ENCODE results near the gene DGKI. TPM values are rescaled to one million over a fixed set of nuclear protein-coding genes. Genes with fewer than 3 reads are reported as not detected.

The DGKI gene
- total RNA-seq, 1 donor from 2014 or later: 10.1 TPM

DNA sequence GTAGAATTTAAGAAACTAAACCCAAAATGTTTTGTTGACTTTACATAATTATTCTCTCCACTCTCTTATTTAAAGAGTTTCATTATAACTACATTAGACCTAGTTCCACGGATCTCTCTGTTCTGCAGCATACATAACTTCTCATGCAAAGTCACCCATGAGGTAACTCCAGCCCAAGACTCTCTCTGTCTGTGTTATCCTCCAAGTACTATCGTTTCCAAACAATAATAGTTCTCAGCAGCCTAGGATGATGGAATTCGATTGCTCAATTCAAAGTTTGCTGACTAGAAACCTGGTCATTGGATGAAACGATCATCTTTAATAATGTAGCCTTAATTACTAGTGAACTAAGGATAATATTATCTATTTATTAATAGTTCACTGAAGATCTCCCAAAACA, 300.1 kb downstream of the DGKI start:
- no peak for DNase-seq (ENCODE audit: low spot score)

DNA sequence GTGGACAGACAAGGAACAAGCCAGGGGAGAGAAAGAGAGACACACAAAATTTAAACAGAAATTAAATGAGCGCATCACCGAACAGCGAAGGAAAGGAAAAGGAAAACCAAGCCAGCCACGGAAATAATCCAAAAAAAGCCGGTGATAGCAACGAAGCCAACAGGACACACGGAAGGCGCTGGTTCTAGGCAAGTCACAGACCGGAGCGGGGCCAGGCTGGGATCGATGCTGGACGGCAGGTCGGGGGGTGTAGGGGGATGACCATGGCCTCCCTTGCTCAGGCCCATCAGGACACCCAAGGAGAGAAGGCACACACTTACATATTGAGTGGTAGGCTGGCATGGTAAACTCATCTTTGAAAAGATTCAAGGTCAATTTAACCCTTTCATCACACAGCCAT, 300.8 kb downstream of the DGKI start:
- DNase-seq (ENCODE audit: low spot score): no peak

DNA sequence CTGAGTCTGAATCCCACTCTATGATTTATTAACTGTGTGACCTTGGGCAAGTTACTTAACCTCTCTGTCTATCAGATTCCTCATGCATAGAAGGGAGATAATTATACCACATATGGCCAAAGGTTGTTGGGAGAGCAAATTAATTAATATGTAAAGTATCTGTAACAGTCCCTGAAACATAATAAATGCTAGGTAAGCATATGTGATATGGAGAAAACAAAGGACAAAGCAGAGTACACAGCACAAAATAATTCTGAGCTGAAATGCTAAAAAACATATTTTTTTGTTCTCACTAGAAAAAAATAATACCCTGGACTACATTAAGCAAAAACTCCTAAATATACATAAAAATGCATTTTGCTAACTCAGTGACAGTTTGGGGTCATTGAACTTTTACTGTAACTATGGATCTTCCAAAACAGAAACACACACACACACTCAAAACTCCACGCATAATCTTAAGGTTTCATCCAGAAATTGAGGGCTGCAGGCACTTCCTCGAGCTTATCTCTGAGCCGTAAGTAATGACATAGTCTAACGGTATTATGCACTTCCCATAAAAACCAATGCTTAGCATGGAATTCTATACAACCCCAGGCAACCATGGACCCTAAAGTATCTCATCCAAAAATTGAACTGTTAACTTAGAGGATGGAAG, 301.6 kb downstream of the DGKI start:
- DNase-seq (ENCODE audit: low spot score): no peak

DNA sequence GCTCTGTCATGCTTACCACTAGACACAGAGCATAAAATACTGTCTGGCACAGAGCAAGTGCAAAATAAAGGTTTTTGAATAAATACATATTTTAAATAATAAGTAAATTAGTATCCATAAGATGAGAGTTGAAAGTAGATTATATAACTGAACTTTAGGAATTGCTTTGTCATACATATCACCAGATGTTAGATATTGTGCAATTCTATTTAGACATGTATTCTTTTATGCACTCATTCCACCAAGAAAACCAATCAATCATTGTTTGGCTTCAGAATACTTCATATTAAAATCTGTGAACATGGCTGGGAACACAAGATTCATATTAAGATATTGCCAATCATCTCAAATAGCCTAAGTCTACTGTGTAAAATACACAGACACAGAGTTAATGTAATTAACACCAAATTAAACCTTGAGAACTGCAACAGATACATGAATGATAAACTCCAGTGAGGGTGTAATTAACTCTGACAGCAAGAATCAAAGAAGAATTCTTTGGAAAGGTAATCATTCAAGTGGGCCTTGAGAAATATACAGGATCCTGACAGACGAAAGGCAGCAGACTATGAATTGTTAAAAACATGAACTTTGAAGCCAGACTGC, 302.2 kb downstream of the DGKI start:
- no peak for DNase-seq (ENCODE audit: low spot score)

DNA sequence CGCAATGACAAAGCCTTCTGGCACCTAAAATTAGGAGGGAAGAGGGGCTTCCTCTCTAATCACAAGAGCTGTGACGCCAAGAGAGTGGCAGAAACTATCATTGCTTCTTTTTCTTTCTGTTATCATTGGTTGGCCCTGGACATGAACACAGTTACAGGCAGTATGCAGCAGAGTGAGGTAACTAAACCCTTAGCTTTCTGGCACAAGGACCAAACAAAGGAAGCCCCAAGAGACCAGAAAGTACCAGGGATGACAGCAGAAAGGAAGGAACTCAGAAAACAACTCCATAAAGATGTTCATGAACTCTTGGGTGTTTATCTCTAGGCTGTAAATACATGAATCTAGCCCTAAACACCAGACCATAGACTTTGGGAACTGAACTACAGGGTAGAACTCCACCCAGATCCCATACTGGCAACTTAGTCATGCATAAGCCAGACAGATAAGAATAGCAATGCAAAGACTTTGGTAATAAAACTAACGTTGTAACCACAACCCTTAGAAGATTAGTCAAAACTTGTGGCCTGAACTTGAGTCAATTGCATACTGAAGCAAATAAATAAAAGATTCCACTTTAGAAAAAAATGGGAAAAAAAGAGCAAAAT, 307.6 kb downstream of the DGKI start:
- no peak for DNase-seq (ENCODE audit: low spot score)

GRCh38 chr7:137538361-137538762, 308.4 kb downstream of the DGKI start:
- no peak for DNase-seq (ENCODE audit: low spot score)

- DNase-seq (ENCODE audit: low spot score): no peak
These were observed 311.2 kb downstream of the DGKI start for GRCh38 chr7:137535579-137535978.

GRCh38 chr7:137531671-137532070, 315.1 kb downstream of the DGKI start:
- DNase-seq (ENCODE audit: low spot score): no peak

DNA sequence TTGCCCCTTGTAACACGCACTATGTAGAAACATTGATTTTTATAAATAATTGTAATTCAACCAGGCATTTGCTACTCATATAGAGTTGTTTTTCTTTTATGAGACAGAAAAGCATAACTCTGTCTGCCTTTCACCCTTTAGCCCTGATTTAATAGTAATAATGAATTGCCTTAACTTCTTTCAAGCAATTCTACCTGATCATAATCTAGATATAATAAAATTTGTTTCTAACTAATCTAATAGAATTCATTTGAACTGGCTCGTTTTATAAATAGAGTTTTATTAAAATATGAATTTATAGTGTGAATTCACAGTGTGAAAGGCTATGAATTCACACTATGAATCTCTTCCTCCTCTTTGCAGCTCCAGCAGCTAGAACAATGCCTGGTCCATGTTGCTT, 319.1 kb downstream of the DGKI start:
- no peak for DNase-seq (ENCODE audit: low spot score)

- no peak for DNase-seq (ENCODE audit: low spot score)
These were observed 323.6 kb downstream of the DGKI start for GRCh38 chr7:137523171-137523570.

- DNase-seq (ENCODE audit: low spot score): no peak
These were observed 325.3 kb downstream of the DGKI start for GRCh38 chr7:137521451-137521850.

DNA sequence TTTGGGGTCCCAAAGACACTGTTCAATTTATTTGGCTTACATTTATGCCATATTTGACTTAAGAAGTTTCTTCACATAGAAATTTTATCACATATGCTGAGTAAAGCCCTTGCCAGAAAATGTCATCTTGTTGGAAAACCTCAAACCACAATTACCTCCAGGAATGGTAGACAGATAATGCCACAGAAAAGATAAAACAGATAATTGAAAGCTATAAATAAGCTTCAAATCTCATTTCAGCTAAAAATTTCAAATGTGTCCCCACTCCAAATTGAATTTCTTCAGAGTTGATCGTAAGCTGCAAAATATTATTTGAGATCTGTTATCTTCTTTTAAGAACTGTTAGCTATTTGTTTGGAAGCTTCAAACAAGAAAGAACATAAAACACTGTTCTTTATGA, 326.8 kb downstream of the DGKI start:
- no peak for DNase-seq (ENCODE audit: low spot score)

DNA sequence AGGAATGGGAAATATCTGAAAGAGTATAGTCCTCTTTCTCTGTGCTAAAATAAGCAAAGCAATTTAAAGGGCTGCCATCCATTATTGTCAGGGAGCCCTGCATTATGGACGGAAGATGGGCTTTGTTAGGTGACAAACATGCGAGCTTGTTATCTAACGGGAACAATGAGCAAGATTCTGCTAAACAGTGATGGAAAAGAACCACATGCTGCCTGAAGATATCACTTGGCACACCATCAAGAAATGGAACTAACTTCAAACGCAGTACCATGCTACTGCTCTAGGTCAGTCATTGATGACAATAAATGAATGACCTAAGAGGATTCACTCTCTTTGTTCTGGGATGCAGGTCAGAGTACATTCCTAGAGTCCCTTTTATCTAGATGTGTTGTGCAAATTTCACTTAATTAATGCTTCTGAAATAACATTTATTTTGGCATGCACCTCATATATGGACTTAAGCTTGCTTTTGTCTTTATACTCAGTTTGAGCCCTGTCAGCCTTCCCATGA, 327.5 kb downstream of the DGKI start:
- no peak for DNase-seq (ENCODE audit: low spot score)

GRCh38 chr7:137513091-137513490, 333.7 kb downstream of the DGKI start:
- DNase-seq (ENCODE audit: low spot score): no peak

GRCh38 chr7:137507096-137507495, 339.7 kb downstream of the DGKI start:
- no peak for DNase-seq (ENCODE audit: low spot score)

DNA sequence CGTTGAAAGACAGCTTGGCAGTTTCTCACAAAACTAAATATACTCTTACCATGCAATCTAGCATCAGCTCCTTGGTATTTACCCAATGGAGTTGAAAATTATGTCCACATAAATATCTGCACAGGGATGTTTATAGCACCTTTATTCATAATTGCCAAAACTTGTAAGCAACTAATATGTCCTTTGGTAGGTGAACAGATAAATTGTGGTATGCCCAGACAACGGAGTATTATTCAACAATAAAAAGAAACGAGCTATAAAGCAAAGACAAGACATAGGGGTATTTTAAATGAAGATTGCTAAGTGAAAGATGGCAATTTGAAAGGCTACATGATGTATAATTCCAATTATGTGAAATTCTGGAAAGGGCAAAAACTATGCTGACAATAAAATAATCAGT, 340.7 kb downstream of the DGKI start:
- DNase-seq (ENCODE audit: low spot score): no peak

DNA sequence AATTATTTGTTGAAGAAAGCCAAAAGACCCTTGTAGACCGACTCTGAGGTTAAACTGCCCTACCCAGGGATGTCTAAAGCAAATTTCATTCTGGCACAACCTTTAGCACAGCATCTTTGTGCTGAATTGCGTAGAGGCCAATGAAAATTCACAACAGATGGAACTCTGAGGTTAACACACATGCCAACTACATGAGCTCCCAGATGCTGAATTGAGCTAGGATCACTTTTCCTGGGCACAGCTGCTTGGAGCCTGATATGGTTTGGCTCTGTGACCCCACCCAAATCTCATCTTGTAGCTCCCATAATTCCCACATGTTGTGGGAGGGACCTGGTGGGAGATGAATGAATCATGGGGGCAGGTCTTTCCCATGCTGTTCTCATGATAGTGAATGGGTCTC, 345.2 kb downstream of the DGKI start:
- DNase-seq (ENCODE audit: low spot score): no peak

- no peak for DNase-seq (ENCODE audit: low spot score)
These were observed 353.9 kb downstream of the DGKI start for GRCh38 chr7:137492889-137493288.

- DNase-seq (ENCODE audit: low spot score): no peak
These were observed 356.9 kb downstream of the DGKI start for GRCh38 chr7:137489880-137490279.

- no peak for DNase-seq (ENCODE audit: low spot score)
These were observed 358.7 kb downstream of the DGKI start for GRCh38 chr7:137488038-137488437.

DNA sequence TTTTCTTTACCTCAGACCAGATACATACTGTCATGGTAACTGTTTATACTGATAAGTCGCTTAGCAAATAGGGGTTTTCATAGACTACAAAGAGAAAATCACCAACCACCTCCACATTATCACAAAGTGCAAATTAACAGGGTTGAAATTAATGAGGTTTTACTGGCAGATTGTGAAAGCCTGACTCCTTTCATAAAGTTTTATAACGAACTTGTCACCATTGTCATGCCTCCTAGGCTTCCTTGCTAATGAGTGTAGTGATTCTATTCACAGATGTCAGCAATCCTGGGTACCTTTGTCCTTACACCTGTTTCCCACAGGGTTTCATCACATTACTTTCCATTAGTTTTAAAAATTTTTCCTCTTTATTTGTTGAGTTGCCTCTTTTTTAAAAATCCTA, 361.0 kb downstream of the DGKI start:
- no peak for DNase-seq (ENCODE audit: low spot score)

- no peak for DNase-seq (ENCODE audit: low spot score)
These were observed 362.4 kb downstream of the DGKI start for GRCh38 chr7:137484326-137484725.

- no peak for DNase-seq (ENCODE audit: low spot score)
These were observed 364.3 kb downstream of the DGKI start for GRCh38 chr7:137482466-137482865.

Data from mesenteric fat pad (tissue), 1 donor.